GM18907 (cell line): ENCODE results near the gene LRRC41.
"Not testable (repeated sequence)": the region's sequence is repeated elsewhere in the genome, so short reads cannot be mapped to it uniquely, and the experiment has no call there.

ENCODE experiments used
- ATAC-seq: cut with Tn5 transposase; IDR thresholded peaks from one replicate; pipeline ENCODE4 v1.9.1; 2021; ENCODE audit warnings: mild to moderate bottlenecking, moderate library complexity; ENCODE audit not compliant: unreplicated experiment

Gene LRRC41

GRCh38 chr1:46303038-46303871 is at the start of gene LRRC41, which contains the start of gene UQCRH:
Gene LRRC41, minus strand, starts transcription at chr1:46303616. Its CDS starts 294 bp downstream, at chr1:46303322.
Gene UQCRH, plus strand, starts transcription at chr1:46303698. Its CDS starts 69 bp downstream, at chr1:46303767.
- ATAC-seq: peak; percentile 83

- no peak for ATAC-seq
Observed at GRCh38 chr1:46352363-46352762, 48.9 kb upstream of the LRRC41 start.

GRCh38 chr1:46345281-46345680 is 41.9 kb upstream of the LRRC41 start:
- ATAC-seq: no peak

GRCh38 chr1:46344481-46344880 is 41.1 kb upstream of the LRRC41 start:
- no peak for ATAC-seq

- no peak for ATAC-seq
Observed at GRCh38 chr1:46343705-46344104, 40.3 kb upstream of the LRRC41 start.

- ATAC-seq: no peak
Observed at GRCh38 chr1:46343351-46343695, 39.9 kb upstream of the LRRC41 start.

- ATAC-seq: no peak
Observed at GRCh38 chr1:46342677-46343350, 39.4 kb upstream of the LRRC41 start.

- no peak for ATAC-seq
Observed at GRCh38 chr1:46342084-46342656, 38.8 kb upstream of the LRRC41 start.

GRCh38 chr1:46341222-46342083 is 38.0 kb upstream of the LRRC41 start:
- ATAC-seq: no peak

GRCh38 chr1:46340404-46341221 is 37.2 kb upstream of the LRRC41 start, which contains the start of gene NSUN4:
Gene NSUN4, plus strand, starts transcription at chr1:46340807. Its CDS starts 20 bp downstream, at chr1:46340827.
- peak; percentile 77 for ATAC-seq

GRCh38 chr1:46337409-46337808 is 34.0 kb upstream of the LRRC41 start:
- ATAC-seq: not testable (repeated sequence)

- ATAC-seq: no peak
Observed at GRCh38 chr1:46335081-46335480, 31.7 kb upstream of the LRRC41 start.

GRCh38 chr1:46334030-46334384 is 30.6 kb upstream of the LRRC41 start:
- ATAC-seq: no peak

- ATAC-seq: peak; percentile 52
Observed at GRCh38 chr1:46333300-46334029, 30.0 kb upstream of the LRRC41 start.

- peak; percentile 44 for ATAC-seq
Observed at GRCh38 chr1:46331786-46332540, 28.5 kb upstream of the LRRC41 start.

- ATAC-seq: not testable (repeated sequence)
Observed at GRCh38 chr1:46330381-46330780, 27.0 kb upstream of the LRRC41 start.

GRCh38 chr1:46329807-46330206 is 26.4 kb upstream of the LRRC41 start:
- ATAC-seq: not testable (repeated sequence)

GRCh38 chr1:46328182-46328581 is 24.8 kb upstream of the LRRC41 start:
- not testable (repeated sequence) for ATAC-seq
